Liver (tissue), 3 donors: Measurements from ENCODE around the gene FAM3B.

Source experiments
- ATF3 ChIP-seq: IDR thresholded peaks from 2 replicates; pipeline ENCODE4 v1.6.1; 2016; ENCODE audit warnings: antibody characterized with exemption
- CTCF ChIP-seq: fragments of 150-350 bp; IDR thresholded peaks from 2 replicates; pipeline ENCODE4 v1.5.1; 2017; ENCODE audit warnings: improper control_type of control experiment, low read depth, low read length; ENCODE audit not compliant: missing input control
- FOXA2 ChIP-seq: IDR thresholded peaks from 2 replicates; pipeline ENCODE4 v1.6.1; 2016; ENCODE audit warnings: antibody characterized with exemption
- GABPA ChIP-seq, 2 donors: IDR thresholded peaks in 1 of 2; conservative IDR thresholded peaks in 1 of 2; 2 replicates each; pipeline ENCODE4 v1.6.1; 2016; ENCODE audit warnings: antibody characterized with exemption in 2 of 2, mild to moderate bottlenecking in 1 of 2, moderate library complexity in 1 of 2
- HNF4A ChIP-seq, 2 donors: conservative IDR thresholded peaks; 2 replicates each; pipeline ENCODE4 v1.6.1; 2016; ENCODE audit warnings: antibody characterized with exemption in 2 of 2, mild to moderate bottlenecking in 2 of 2
- MAX ChIP-seq: IDR thresholded peaks from 2 replicates; pipeline ENCODE4 v1.6.1; 2016; ENCODE audit warnings: antibody characterized with exemption
- NR2F2 ChIP-seq: IDR thresholded peaks from 2 replicates; pipeline ENCODE4 v1.6.1; 2016; ENCODE audit warnings: antibody characterized with exemption
- RAD21 ChIP-seq, 2 donors: IDR thresholded peaks; 2 replicates each; pipeline ENCODE4 v1.6.1; 2016; ENCODE audit warnings: antibody characterized with exemption in 2 of 2, mild to moderate bottlenecking in 2 of 2
- REST ChIP-seq: IDR thresholded peaks from 2 replicates; pipeline ENCODE4 v1.6.1; 2016; ENCODE audit warnings: antibody characterized with exemption, mild to moderate bottlenecking
- RXRA ChIP-seq, 2 donors: IDR thresholded peaks; 2 replicates each; pipeline ENCODE4 v1.6.1; 2017 to 2018; ENCODE audit warnings: antibody characterized with exemption in 2 of 2, mild to moderate bottlenecking in 1 of 2
- YY1 ChIP-seq: IDR thresholded peaks from 2 replicates; pipeline ENCODE4 v1.6.1; 2016; ENCODE audit warnings: antibody characterized with exemption, mild to moderate bottlenecking
- donor health status: healthy.
- donor health status: healthy.

GRCh38 chr21:41290106-41290799 is 26.3 kb upstream of the FAM3B start:
- TF ChIP-seq CTCF (no peak), HNF4A (conservative IDR thresholded peaks at IDR 0.05) (no peak), ATF3 (no peak), MAX (no peak), YY1 (no peak), GABPA (IDR thresholded peaks at IDR 0.05 in 1 of 2, conservative IDR thresholded peaks at IDR 0.05 in 1 of 2) (no peak), RAD21 (IDR thresholded peaks at IDR 0.05) (no peak), RXRA (IDR thresholded peaks at IDR 0.05) (no peak), REST (no peak), FOXA2 (no peak), NR2F2 (no peak)
